GM12878 (cell line): ENCODE data around the gene SETD1B.

ENCODE experiments used
- CTCF ChIP-seq, 3 experiments: IDR thresholded peaks in 2 of 3; conservative IDR thresholded peaks in 1 of 3; 2 replicates each; pipeline ENCODE4 v1.5.1; 2011; ENCODE audit warnings: low read depth in 3 of 3, low read length in 3 of 3, mild to moderate bottlenecking in 3 of 3, control low read depth in 2 of 3, moderate library complexity in 2 of 3, inconsistent platforms in 1 of 3, mixed read lengths in 1 of 3; ENCODE audit not compliant: control insufficient read depth in 2 of 3, insufficient read depth in 1 of 3; ENCODE audit errors: extremely low read depth in 1 of 3
- EZH2 ChIP-seq: IDR thresholded peaks from 2 replicates; pipeline ENCODE4 v1.6.1; 2012; ENCODE audit warnings: low read depth, mild to moderate bottlenecking, control low read depth, inconsistent platforms, low read length, borderline replicate concordance; ENCODE audit not compliant: control insufficient read depth
- TBL1XR1 ChIP-seq: IDR thresholded peaks from 2 replicates; pipeline ENCODE4 v1.6.1; 2012; ENCODE audit warnings: low read depth, low read length, improper control_type of control experiment
- ZBTB11 ChIP-seq: fragments of 450-650 bp; formaldehyde crosslinking; IDR thresholded peaks from 2 replicates; pipeline ENCODE4 v1.5.0; 2022; ENCODE audit warnings: mild to moderate bottlenecking, missing genetic modification characterization

GRCh38 chr12:121797937-121798786 lies 5.6 kb upstream of the SETD1B start:
- no peak for TF ChIP-seq CTCF (IDR thresholded peaks at IDR 0.05 in 2 of 3, conservative IDR thresholded peaks at IDR 0.05 in 1 of 3; ENCODE audit: control insufficient read depth in 2 of 3, extremely low read depth in 1 of 3, insufficient read depth in 1 of 3, low read depth in 3 of 3, low read length in 3 of 3)
- no peak for TF ChIP-seq EZH2
- no peak for TF ChIP-seq ZBTB11 (CRISPR knock-in tag)
- TF ChIP-seq TBL1XR1 = no peak
